ENCODE measurements around the gene ABCB11.
"Not testable (repeated sequence)": the region's sequence is repeated elsewhere in the genome, so short reads cannot be mapped to it uniquely, and the experiment has no call there.

ABCB11 gene

GRCh38 chr2:168874368-168875054 is 156.6 kb downstream of the ABCB11 start:
- no peak for DNase-seq

GRCh38 chr2:168870824-168871223 is 160.3 kb downstream of the ABCB11 start:
- DNase-seq = not testable (repeated sequence)
